HCT116 (cell line): ENCODE data around the gene MRPL36. TPM values are rescaled to one million over a fixed set of nuclear protein-coding genes. Genes with fewer than 3 reads are reported as not detected.

Experiments used
- ATAC-seq: fragments of 200-7000 bp; cut with Tn5 transposase; 2 replicates; pipeline ENCODE4 v1.9.1; 2020; ENCODE audit warnings: mild to moderate bottlenecking, moderate library complexity
- BruUV-seq: library from RNA; stranded (reverse); fragments of 400-500 nt; replicated peaks from 2 replicates; lab custom pipeline; 2021; lab: Mats Ljungman, UMichigan
- CTCF ChIA-PET: fragments of 300-600 bp; sonication (Branson Sonifier 250); formaldehyde crosslinking; loops from one replicate; lab custom pipeline; 2021; ENCODE audit warnings: antibody characterized with exemption; lab: Charles Lee
- POLR2A ChIA-PET: fragments of 300-600, 350-600 bp; sonication (Branson Sonifier 250); formaldehyde crosslinking; loops from one replicate; lab custom pipeline; 2021; ENCODE audit warnings: antibody characterized with exemption; lab: Charles Lee
- RAD21 ChIA-PET, 2 experiments: fragments of 300-600 bp; sonication (Branson Sonifier 250); formaldehyde crosslinking; loops; one replicate each; lab custom pipeline; 2023; ENCODE audit warnings: low total read pairs in 2 of 2; ENCODE audit not compliant: uncharacterized antibody in 2 of 2, unreplicated experiment in 2 of 2, low non-redundant PET in 1 of 2; lab: Charles Lee
- DNase-seq: peaks from one replicate; pipeline ENCODE4 v3.0.0-alpha.2; 2010; ENCODE audit warnings: low read depth, low spot score
- H2AFZ ChIP-seq: fragments of 200-600 bp; shearing (Covaris generic), sonication (generic); 2 replicates; pipeline ENCODE4 v1.6.1; 2017; ENCODE audit warnings: low read depth, mixed run types, mixed read lengths, antibody characterized with exemption, low read length; ENCODE audit not compliant: poor library complexity, severe bottlenecking
- H3K27ac ChIP-seq: 2 replicates; pipeline ENCODE4 v1.5.1; 2012; ENCODE audit warnings: low read depth, low read length
- H3K27me3 ChIP-seq: fragments of 200-600 bp; sonication (generic); 2 replicates; pipeline ENCODE4 v1.6.1; 2016; ENCODE audit warnings: mixed run types, low read length, mixed read lengths; ENCODE audit not compliant: insufficient read depth
- H3K36me3 ChIP-seq, 2 experiments: fragments of 200-500 bp in 1 of 2; fragments of 200-600 bp in 1 of 2; sonication (Bioruptor generic) in 1 of 2; sonication (generic) in 1 of 2; 2 replicates each; pipeline versions ENCODE4 v1.5.1 to v1.6.1; 2014 to 2016; ENCODE audit warnings: low read length in 2 of 2, inconsistent platforms in 1 of 2, mixed read lengths in 1 of 2, mixed run types in 1 of 2; ENCODE audit not compliant: insufficient read depth in 2 of 2, control insufficient read depth in 1 of 2
- H3K4me1 ChIP-seq, 2 experiments: fragments of 200-600 bp in 1 of 2; sonication (generic) in 1 of 2; 2 replicates each; pipeline versions ENCODE4 v1.5.1 to v1.6.1; 2012 to 2017; ENCODE audit warnings: low read length in 2 of 2, inconsistent platforms in 1 of 2, mild to moderate bottlenecking in 1 of 2, mixed read lengths in 1 of 2, mixed run types in 1 of 2, moderate library complexity in 1 of 2; ENCODE audit not compliant: insufficient read depth in 2 of 2, control insufficient read depth in 1 of 2
- H3K4me2 ChIP-seq: fragments of 200-600 bp; sonication (generic); 2 replicates; pipeline ENCODE4 v1.6.1; 2017; ENCODE audit warnings: mixed run types, low read length, mixed read lengths
- H3K4me3 ChIP-seq, 2 experiments: fragments of 200-600 bp in 1 of 2; sonication (generic) in 1 of 2; replicated peaks in 1 of 2; 2 replicates each; pipeline ENCODE4 v1.5.1; 2011 to 2016; ENCODE audit warnings: low read length in 2 of 2, control low read depth in 1 of 2, low read depth in 1 of 2, mild to moderate bottlenecking in 1 of 2, mixed read lengths in 1 of 2, mixed run types in 1 of 2
- H3K79me2 ChIP-seq: fragments of 200-600 bp; sonication (generic); 2 replicates; pipeline ENCODE4 v1.6.1; 2017; ENCODE audit warnings: mild to moderate bottlenecking, mixed run types, low read length, moderate library complexity, mixed read lengths; ENCODE audit not compliant: insufficient read depth
- H3K9ac ChIP-seq: fragments of 200-600 bp; sonication (generic); 2 replicates; pipeline ENCODE4 v1.6.1; 2016; ENCODE audit warnings: low read length, mixed read lengths
- H3K9me2 ChIP-seq: fragments of 200-600 bp; sonication (generic), shearing (Covaris generic); 2 replicates; pipeline ENCODE4 v1.6.1; 2017; ENCODE audit warnings: mixed run types, mild to moderate bottlenecking, moderate library complexity; ENCODE audit not compliant: insufficient read depth
- H3K9me3 ChIP-seq, 2 experiments: fragments of 200-500 bp in 1 of 2; fragments of 200-600 bp in 1 of 2; sonication (Bioruptor generic) in 1 of 2; sonication (generic) in 1 of 2; 2 replicates each; pipeline ENCODE4 v1.6.1; 2014 to 2017; ENCODE audit warnings: low read length in 2 of 2, mixed read lengths in 2 of 2, inconsistent platforms in 1 of 2, low read depth in 1 of 2, mild to moderate bottlenecking in 1 of 2, mixed run types in 1 of 2, moderate library complexity in 1 of 2; ENCODE audit not compliant: control insufficient read depth in 1 of 2, insufficient read depth in 1 of 2
- H4K20me1 ChIP-seq: fragments of 200-600 bp; sonication (generic), shearing (Covaris generic); 2 replicates; pipeline ENCODE4 v1.6.1; 2017; ENCODE audit warnings: mixed run types, mild to moderate bottlenecking, moderate library complexity; ENCODE audit not compliant: insufficient read depth
- EGR1 ChIP-seq: IDR thresholded peaks from 2 replicates; pipeline ENCODE4 v1.6.1; 2012; ENCODE audit warnings: low read depth
- EZH2phosphoT487 ChIP-seq: fragments of 200-600 bp; IDR thresholded peaks from 2 replicates; pipeline ENCODE4 v1.6.1; 2018; ENCODE audit warnings: antibody characterized with exemption, borderline replicate concordance
- JUND ChIP-seq: IDR thresholded peaks from 2 replicates; pipeline ENCODE4 v1.6.1; 2012
- POLR2A ChIP-seq: IDR thresholded peaks from 2 replicates; pipeline ENCODE4 v1.7.0; 2011; ENCODE audit warnings: borderline replicate concordance; ENCODE audit not compliant: insufficient read depth, insufficient read length; ENCODE audit errors: extremely low read depth
- POLR2AphosphoS5 ChIP-seq: IDR thresholded peaks from 2 replicates; pipeline ENCODE4 v1.6.1; 2011; ENCODE audit warnings: mild to moderate bottlenecking, low read depth, low read length, moderate library complexity
- RAD21 ChIP-seq: IDR thresholded peaks from 2 replicates; pipeline ENCODE4 v1.6.1; 2012; ENCODE audit warnings: low read depth, mild to moderate bottlenecking
- SRF ChIP-seq: IDR thresholded peaks from 2 replicates; pipeline ENCODE4 v1.6.1; 2012; ENCODE audit warnings: low read depth
- TCF7L2 ChIP-seq: IDR thresholded peaks from 2 replicates; pipeline ENCODE4 v1.7.0; 2011; ENCODE audit warnings: borderline replicate concordance, inconsistent platforms; ENCODE audit not compliant: insufficient read depth, insufficient read length; ENCODE audit errors: extremely low read depth
- YY1 ChIP-seq: IDR thresholded peaks from 2 replicates; pipeline ENCODE4 v1.6.1; 2011; ENCODE audit warnings: low read length, low read depth, moderate library complexity, mild to moderate bottlenecking; ENCODE audit not compliant: insufficient replicate concordance; ENCODE audit errors: extremely low read depth
- ZFX ChIP-seq: fragments of 450-650 bp; IDR thresholded peaks from 2 replicates; pipeline ENCODE4 v1.6.1; 2017
- ZNF274 ChIP-seq: fragments of 200-500 bp; sonication (Bioruptor generic); IDR thresholded peaks from 2 replicates; pipeline ENCODE4 v1.6.1; 2014; ENCODE audit warnings: mild to moderate bottlenecking, low read depth, low read length, inconsistent platforms
- intact Hi-C: fragments of 100-400 bp; cut with micrococcal nuclease; formaldehyde crosslinking; loops from 2 replicates; pipeline ENCODE4 v1.10.0; 2022
- total RNA-seq: library from RNA; stranded (reverse); gene quantifications from one replicate; pipeline ENCODE4 v1.2.1, GENCODE V29; 2021; ENCODE audit not compliant: unreplicated experiment
- TF ChIP-seq, protein P1 (sequence below): IDR thresholded peaks from 2 replicates; pipeline ENCODE4 v1.6.1; 2012
- TF ChIP-seq, protein P2 (sequence below), 3 experiments: fragments of 200-600 bp in 1 of 3; sonication (generic) in 1 of 3; IDR thresholded peaks in 2 of 3; conservative IDR thresholded peaks in 1 of 3; 2 replicates each; pipeline ENCODE4 v1.5.1; 2012 to 2017; ENCODE audit warnings: low read depth in 2 of 3, low read length in 2 of 3, antibody characterized with exemption in 1 of 3, borderline replicate concordance in 1 of 3, control low read depth in 1 of 3, mild to moderate bottlenecking in 1 of 3, mixed read lengths in 1 of 3, mixed run types in 1 of 3, moderate library complexity in 1 of 3; ENCODE audit not compliant: insufficient read depth in 1 of 3
- TF ChIP-seq, protein P3 (sequence below): IDR thresholded peaks from 2 replicates; pipeline ENCODE4 v1.6.1; 2011; ENCODE audit warnings: mild to moderate bottlenecking, low read length, moderate library complexity; ENCODE audit not compliant: insufficient replicate concordance; ENCODE audit errors: extremely low read depth

The MRPL36 gene
- total RNA-seq, 1 experiment from 2014 or later = 71.9 TPM

DNA sequence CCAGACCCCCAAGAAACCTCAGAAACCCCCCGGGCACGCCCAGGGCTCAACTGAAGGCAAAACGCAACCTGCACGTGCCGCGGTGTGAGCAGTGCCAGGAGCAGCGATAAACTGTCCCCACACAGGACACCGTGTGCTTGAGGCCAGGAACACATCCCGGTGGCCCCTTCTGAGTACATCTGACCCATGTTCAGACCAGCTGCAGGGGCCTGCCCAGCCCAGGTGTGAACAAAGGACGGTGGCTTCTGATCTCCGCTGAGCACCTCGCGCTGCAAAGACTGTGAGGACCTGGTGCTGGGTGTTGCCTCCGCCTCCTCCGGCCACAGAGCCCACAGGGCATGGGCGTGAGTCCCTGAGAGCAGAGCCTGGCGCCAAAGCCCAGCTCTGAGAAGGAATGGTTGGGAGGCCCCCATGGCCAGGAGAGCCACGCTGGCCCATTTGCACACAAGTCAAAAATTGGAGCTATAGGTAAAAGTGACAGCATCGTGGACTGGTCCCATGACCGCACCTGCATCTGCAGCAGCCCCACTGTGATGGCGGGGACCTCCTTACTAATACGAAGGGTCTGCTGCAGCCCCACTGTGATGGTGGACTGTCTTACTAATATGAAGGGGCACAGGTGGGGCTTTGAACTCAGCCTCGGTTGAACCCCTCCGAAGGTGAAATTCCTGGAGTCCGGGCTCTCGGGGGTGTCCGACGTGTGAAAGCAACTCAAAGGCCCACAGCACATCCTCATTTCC lies 33.0 kb upstream of the MRPL36 start:
- RAD21 ChIA-PET = no interaction called here
- H4K20me1 ChIP-seq = no peaks in the 10 kb centered on the region
- no peak for DNase-seq
- POLR2A ChIA-PET = no interaction called here
- no peak overlapping the region for H3K9ac ChIP-seq
- no peak overlapping the region for H2AFZ ChIP-seq
- no peak for TF ChIP-seq ZNF274
- TF ChIP-seq RAD21 = no peak
- TF ChIP-seq JUND = no peak
- TF ChIP-seq, protein P1, sequence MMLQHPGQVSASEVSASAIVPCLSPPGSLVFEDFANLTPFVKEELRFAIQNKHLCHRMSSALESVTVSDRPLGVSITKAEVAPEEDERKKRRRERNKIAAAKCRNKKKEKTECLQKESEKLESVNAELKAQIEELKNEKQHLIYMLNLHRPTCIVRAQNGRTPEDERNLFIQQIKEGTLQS = no peak
- TF ChIP-seq POLR2A = no peak
- TF ChIP-seq POLR2AphosphoS5 = no peak
- H3K79me2 ChIP-seq = no peaks in the 10 kb centered on the region
- no peak overlapping the region for H3K4me2 ChIP-seq
- intact Hi-C loops = no loop called here
- H3K36me3 ChIP-seq = no peaks in the 10 kb centered on the region; a peak in 1 of 4 replicates
- no peak overlapping the region for H3K4me3 ChIP-seq
- H3K27ac ChIP-seq = no peak overlapping the region
- ATAC-seq = no peak
- no TSS peak for BruUV-seq
- no peaks in the 10 kb centered on the region for H3K4me1 ChIP-seq
- no peaks in the 10 kb centered on the region for H3K27me3 ChIP-seq
- no peaks in the 10 kb centered on the region for H3K9me2 ChIP-seq
- H3K9me3 ChIP-seq = no peaks in the 10 kb centered on the region
- CTCF ChIA-PET = no interaction called here

DNA sequence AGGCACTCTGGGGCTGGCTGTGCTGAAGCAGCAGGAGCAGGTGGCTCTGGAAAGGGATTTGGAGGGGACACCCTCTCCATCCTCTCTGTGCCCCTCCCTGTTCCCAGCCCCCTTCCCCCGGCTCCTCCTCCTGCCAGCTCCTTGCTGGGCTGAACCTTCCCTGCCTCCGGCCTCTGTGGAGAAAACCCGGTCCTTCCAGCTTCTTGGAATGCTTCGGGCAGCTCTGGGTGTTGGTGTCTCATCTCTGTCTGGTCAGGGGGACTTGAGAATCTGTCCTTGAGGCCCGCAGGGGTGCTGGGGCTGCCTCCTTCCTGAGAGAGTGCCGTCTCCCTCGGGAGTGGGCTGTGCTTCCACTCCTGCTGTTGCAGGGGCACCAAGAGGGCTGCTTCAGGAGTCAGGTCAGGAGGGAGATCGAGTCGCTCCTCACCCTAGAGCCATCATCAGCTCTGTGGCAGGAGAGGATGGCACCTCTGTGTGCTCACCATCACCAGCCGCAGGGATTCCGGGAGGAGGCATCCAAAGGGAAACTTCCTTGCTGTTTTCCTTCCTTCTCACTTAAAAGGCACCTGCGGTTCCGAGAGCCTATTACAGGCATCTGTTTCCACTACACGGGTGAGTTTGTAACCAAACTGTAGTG lies 32.2 kb upstream of the MRPL36 start:
- no peak overlapping the region for H2AFZ ChIP-seq
- no peaks in the 10 kb centered on the region for H3K27me3 ChIP-seq
- intact Hi-C loops = no loop called here
- POLR2A ChIA-PET = no interaction called here
- ATAC-seq (0 out of 2 replicates have a peak, but pooled peaks have one; percentile 38), DNase-seq (no peak)
- RAD21 ChIA-PET = no interaction called here
- no peaks in the 10 kb centered on the region for H3K4me1 ChIP-seq
- no peaks in the 10 kb centered on the region for H4K20me1 ChIP-seq
- TF ChIP-seq, protein P2, sequence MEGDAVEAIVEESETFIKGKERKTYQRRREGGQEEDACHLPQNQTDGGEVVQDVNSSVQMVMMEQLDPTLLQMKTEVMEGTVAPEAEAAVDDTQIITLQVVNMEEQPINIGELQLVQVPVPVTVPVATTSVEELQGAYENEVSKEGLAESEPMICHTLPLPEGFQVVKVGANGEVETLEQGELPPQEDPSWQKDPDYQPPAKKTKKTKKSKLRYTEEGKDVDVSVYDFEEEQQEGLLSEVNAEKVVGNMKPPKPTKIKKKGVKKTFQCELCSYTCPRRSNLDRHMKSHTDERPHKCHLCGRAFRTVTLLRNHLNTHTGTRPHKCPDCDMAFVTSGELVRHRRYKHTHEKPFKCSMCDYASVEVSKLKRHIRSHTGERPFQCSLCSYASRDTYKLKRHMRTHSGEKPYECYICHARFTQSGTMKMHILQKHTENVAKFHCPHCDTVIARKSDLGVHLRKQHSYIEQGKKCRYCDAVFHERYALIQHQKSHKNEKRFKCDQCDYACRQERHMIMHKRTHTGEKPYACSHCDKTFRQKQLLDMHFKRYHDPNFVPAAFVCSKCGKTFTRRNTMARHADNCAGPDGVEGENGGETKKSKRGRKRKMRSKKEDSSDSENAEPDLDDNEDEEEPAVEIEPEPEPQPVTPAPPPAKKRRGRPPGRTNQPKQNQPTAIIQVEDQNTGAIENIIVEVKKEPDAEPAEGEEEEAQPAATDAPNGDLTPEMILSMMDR (IDR thresholded peaks at IDR 0.05 in 2 of 3, conservative IDR thresholded peaks at IDR 0.05 in 1 of 3; ENCODE audit: borderline replicate concordance in 1 of 3, insufficient read depth in 1 of 3, low read depth in 2 of 3, low read length in 2 of 3) = no peak
- TF ChIP-seq ZFX = no peak
- TF ChIP-seq EGR1 = no peak
- TF ChIP-seq YY1 = no peak
- no peak for TF ChIP-seq SRF
- no peak for TF ChIP-seq EZH2phosphoT487
- no peak for TF ChIP-seq TCF7L2
- TF ChIP-seq, protein P1 = no peak
- no peak for TF ChIP-seq JUND
- TF ChIP-seq POLR2AphosphoS5 = no peak
- no peak for TF ChIP-seq RAD21
- TF ChIP-seq, protein P3, sequence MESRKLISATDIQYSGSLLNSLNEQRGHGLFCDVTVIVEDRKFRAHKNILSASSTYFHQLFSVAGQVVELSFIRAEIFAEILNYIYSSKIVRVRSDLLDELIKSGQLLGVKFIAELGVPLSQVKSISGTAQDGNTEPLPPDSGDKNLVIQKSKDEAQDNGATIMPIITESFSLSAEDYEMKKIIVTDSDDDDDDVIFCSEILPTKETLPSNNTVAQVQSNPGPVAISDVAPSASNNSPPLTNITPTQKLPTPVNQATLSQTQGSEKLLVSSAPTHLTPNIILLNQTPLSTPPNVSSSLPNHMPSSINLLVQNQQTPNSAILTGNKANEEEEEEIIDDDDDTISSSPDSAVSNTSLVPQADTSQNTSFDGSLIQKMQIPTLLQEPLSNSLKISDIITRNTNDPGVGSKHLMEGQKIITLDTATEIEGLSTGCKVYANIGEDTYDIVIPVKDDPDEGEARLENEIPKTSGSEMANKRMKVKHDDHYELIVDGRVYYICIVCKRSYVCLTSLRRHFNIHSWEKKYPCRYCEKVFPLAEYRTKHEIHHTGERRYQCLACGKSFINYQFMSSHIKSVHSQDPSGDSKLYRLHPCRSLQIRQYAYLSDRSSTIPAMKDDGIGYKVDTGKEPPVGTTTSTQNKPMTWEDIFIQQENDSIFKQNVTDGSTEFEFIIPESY = no peak
- H3K9me2 ChIP-seq = no peaks in the 10 kb centered on the region
- CTCF ChIA-PET = no interaction called here
- H3K36me3 ChIP-seq = no peaks in the 10 kb centered on the region; a peak in 1 of 4 replicates
- no peaks in the 10 kb centered on the region for H3K79me2 ChIP-seq
- H3K4me3 ChIP-seq = no peak overlapping the region
- no peak overlapping the region for H3K9ac ChIP-seq
- no peak overlapping the region for H3K27ac ChIP-seq
- H3K9me3 ChIP-seq = no peaks in the 10 kb centered on the region
- no TSS peak for BruUV-seq
- no peak overlapping the region for H3K4me2 ChIP-seq
